GM18868 (cell line): Measurements from ENCODE around the gene NPIPB5.
"Not testable (repeated sequence)": the region's sequence is repeated elsewhere in the genome, so short reads cannot be mapped to it uniquely, and the experiment has no call there.

Experiments used
- ATAC-seq: cut with Tn5 transposase; IDR thresholded peaks from one replicate; pipeline ENCODE4 v1.9.1; 2021; ENCODE audit warnings: mild to moderate bottlenecking, moderate library complexity; ENCODE audit not compliant: unreplicated experiment

Gene NPIPB5

DNA sequence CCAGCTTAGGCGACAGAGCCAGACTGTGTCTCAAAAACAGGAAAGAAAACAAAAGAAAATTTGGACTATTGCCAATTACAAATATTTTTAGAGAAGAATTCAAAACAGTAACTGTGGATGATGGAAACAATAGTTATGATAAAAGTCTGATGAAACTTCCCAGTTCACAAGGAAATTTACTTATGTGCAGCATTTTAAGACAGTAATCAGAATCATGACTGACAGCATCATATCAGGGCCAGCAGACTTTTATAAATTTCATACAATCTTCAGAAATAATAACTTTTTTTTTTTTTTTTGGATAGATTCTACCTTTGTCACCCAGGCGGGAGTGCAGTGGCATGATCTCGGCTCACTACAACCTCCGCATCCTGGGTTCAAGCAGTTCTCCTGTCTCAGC is at the start of gene NPIPB5:
Gene NPIPB5, plus strand, starts transcription at position 301 of the 400 bp plus-strand sequence. CDS start 2,911 bp downstream, outside the sequence.
- not testable (repeated sequence) for ATAC-seq

DNA sequence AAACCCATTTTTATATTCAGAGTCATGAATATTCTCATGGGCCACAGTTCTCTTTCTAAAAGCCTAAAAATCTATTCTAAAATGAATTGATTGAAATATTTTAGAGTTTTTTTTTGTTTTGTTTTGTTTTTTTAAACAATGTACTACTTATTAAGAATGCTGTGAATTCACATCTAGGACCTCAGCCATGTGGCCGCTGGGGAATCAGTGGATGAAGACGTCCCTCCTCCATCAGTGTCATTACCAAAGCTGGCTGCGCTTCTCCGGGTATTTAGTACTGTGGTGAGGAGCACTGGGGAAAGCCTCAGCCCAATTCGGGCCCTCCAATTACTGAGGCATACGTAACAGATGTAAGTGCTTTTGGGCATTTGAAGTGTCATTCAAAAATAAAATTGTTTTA is 41.8 kb upstream of the NPIPB5 start:
- ATAC-seq: not testable (repeated sequence)

GRCh38 chr16:22537996-22538395 is 27.3 kb downstream of the NPIPB5 start:
- not testable (repeated sequence) for ATAC-seq

DNA sequence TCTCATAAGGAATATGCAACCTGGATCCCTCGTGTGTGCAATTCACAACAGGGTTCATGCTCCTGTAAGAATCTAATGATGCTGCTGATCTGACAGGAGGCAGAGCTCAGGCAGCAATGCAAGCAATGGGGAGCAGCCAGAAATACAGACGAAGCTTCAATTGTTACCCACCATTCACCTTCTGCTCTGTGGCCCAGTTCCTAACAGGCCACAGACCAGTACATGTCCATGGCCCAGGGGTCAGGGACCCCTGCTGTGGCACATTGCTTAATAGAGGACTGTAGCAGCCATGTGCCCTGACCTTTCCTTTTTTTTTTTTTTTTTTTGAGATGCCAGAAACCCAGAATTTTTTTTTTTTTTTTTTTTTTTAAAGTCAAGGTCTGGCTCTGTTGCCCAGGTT is 34.1 kb downstream of the NPIPB5 start:
- ATAC-seq: not testable (repeated sequence)

- ATAC-seq: not testable (repeated sequence)
Measured at GRCh38 chr16:22546630-22547029, 35.9 kb downstream of the NPIPB5 start.

DNA sequence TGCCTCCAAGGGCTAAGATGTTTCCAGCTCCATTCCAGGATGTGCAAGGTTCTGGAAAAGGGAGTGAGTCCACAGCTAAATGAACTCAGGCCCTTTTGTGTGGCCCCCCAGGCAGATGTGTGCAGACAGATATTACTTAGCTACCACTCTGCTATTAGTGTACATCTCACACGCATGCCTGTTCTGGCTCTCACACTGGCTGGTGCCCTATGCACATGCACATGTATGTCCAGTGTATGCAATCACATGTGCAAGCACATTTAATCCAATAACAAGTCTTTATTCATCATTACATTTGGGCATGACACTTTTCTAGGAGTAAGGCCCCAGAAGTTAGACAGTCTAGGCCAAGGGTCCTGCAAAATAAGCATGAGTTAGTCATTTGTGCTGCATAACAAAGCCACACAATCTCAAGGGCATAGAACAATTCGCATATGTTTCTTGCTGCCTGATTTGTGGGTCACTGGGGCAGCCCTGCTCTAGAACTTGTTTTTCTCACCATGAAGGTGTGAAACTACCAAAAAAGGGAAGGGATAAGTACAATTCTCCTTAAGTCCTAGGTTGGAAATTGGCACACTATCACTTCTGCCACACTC is 36.6 kb downstream of the NPIPB5 start:
- not testable (repeated sequence) for ATAC-seq

DNA sequence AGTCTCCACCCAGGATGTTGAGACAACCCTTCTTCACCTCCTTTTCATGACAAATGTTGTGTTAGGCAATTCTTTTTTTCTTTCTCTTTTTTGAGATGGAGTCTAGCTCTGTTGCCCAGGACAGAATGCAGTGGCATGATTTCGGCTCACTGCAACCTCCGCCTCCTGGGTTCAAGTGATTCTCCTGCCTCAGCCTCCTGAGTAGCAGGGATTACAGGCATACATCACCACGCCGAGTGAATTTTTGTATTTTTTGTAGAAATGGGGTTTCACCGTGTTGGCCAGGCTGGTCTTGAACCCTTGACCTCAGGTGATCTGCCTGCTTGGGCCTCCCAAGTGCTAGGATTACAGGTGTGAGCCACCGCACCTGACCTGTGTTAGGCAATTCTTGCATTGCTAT is 39.2 kb downstream of the NPIPB5 start:
- ATAC-seq: not testable (repeated sequence)

- not testable (repeated sequence) for ATAC-seq
Measured at GRCh38 chr16:22551143-22551542, 40.5 kb downstream of the NPIPB5 start.

DNA sequence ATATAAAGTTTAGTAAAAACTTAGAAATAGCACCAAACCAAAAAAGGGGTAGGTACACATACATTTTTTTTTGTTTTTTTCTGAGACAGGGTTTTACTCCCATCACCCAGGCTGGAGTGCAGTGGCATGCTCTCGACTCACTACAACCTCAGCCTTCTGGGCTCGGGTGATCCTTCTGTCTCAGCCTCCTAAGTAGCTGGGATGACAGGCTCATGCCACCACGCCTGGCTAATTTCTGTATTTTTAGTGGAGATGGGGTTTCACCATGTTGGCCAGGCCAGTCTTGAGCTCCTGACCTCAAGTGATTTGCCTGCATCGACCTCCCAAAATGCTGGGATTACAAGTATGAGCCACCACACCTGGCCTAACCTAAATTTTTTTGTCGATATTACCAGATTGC is 41.0 kb downstream of the NPIPB5 start:
- ATAC-seq: not testable (repeated sequence)

DNA sequence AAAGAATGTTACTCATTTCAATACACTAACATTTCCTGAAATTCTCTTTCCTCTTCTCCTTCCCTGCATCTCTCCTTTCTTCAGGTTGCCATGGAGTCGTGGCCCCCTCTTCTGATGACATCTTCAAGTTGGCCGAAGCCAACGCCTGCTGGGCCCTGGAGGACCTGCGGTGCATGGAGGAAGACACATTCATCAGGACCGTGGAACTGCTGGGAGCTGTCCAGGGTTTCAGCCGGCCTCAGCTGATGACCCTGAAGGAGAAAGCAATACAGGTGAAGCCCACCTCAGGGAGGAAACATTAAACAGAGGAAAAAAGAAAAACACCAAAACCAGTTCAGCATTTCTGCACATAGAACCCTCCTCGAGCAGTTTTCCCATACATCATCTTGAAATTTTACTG is 46.1 kb downstream of the NPIPB5 start:
- not testable (repeated sequence) for ATAC-seq
